NCI-H1048 (cell line): Measurements from ENCODE around the gene LRFN2.

Experiments used
- DNase-seq: peaks from one replicate; lab custom pipeline; 2025; lab: John Stamatoyannopoulos, UW

Gene LRFN2

GRCh38 chr6:40400738-40401137 is 186.4 kb downstream of the LRFN2 start:
- DNase-seq = no peak

DNA sequence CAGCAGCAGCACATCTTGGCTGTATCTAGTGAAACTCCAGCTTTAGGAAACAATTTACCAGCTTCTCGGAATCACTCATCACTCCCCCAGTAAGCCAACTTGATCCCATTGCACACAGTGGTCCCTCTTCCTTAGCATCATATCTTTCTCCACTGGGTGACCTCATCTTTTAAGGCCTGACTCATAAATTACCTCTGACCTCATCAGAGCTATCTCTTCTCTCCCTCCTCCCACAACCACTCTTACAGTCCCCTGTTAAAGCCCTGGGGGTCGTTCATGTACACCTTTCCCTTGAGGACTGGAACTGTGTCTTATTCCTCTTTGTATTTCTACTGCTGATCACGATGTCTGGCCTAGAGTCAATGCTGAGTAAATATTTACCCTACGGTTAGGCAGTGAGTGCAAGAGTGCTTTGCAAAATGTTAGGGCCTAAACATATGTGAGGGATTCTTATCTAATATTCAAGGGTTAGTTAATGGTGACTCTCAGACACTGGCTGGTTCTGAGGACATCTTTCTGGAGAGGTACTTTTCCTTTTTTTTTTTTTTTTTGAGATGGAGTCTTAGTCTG is 187.2 kb downstream of the LRFN2 start:
- DNase-seq = no peak

DNA sequence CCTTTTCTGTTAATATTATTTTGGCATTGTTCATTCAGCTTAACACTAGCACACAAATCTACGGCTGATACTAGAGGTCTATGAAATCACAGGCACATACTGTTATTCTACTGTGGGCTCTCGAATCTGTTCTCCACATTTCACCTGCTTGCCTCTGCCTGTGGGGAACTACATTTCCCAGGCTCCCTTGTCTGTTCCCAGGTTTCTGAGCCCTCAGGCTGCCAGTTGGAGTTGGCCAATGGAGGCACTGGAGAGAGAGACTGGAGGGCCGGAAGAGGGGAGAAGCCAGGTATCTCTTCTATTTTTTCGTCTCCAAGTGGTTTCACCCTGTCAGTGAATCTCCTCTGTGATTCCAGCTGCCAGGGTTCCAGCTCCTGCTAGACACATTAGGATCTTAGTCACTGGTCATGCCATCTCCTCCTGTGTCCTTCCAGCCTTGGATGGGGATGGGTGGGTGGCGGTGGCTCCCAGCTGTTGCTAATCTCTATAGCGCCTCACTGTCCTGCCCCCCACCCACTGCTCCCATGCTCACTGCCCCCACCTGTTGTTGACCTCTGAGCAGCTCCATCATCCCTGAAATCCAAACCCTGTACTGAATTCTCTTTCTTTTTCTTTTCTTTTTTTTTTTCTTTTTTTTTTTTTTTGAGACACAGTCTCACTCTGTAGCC is 188.2 kb downstream of the LRFN2 start:
- DNase-seq = no peak

DNA sequence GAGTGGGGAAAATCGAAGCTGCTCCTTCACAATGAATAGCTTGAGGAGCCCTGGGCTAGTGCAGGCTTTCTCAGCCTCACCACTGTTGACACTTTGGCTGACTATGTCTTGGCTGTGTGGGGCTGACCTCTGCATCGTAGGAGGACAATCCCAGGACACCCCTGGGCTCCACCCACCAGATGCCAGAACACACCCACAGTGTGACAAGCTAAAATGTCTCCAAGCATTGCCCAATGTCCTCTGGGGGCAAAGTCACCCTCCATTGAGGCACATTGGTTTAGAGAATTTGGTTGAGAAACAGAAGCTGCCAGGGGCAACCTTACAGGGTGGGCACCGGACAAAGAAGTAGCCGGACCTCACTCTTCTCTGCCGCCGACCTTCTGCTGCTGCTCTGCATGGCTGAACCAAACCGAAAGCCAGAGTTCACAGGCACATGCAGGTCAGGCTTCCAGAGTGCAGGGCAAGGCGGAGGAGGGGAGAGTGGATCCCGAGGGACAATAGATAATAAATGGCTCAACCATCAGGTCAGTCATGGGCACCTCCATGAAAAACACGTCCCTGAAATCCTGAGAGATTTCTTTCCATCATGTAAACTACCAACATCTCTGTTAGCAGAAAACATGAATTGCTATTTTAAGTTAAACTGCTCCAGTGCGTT is 189.0 kb downstream of the LRFN2 start:
- DNase-seq = no peak

GRCh38 chr6:40397287-40398033 is 189.7 kb downstream of the LRFN2 start:
- DNase-seq = no peak

- no peak for DNase-seq
Measured at GRCh38 chr6:40395698-40396076, 191.5 kb downstream of the LRFN2 start.

GRCh38 chr6:40395066-40395697 is 192.0 kb downstream of the LRFN2 start:
- DNase-seq = no peak

GRCh38 chr6:40394381-40394780 is 192.8 kb downstream of the LRFN2 start:
- no peak for DNase-seq

DNA sequence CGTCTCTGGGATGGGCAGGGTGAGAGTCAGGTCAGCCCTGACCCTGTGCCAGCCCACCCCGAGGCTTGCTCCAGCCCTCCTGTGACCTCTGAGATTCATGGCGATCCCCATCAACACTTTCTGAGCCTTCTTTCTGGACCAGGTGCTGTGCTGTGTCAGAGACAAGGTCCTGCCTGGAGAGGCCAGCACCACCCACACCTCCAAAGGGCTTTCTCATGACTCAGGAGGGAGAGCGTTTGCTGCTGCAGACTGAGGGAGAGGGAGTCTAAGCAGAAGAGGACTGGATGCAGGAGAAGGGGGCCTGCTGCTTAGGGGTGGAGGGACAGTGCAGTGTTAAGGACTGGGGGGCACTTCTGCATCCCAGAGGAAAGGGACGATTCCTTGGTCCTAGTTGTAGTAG is 193.5 kb downstream of the LRFN2 start:
- no peak for DNase-seq

GRCh38 chr6:40392589-40392988 is 194.6 kb downstream of the LRFN2 start:
- no peak for DNase-seq

- DNase-seq = no peak
Measured at GRCh38 chr6:40391851-40392517, 195.2 kb downstream of the LRFN2 start.

- no peak for DNase-seq
Measured at GRCh38 chr6:40391086-40391485, 196.1 kb downstream of the LRFN2 start.

DNA sequence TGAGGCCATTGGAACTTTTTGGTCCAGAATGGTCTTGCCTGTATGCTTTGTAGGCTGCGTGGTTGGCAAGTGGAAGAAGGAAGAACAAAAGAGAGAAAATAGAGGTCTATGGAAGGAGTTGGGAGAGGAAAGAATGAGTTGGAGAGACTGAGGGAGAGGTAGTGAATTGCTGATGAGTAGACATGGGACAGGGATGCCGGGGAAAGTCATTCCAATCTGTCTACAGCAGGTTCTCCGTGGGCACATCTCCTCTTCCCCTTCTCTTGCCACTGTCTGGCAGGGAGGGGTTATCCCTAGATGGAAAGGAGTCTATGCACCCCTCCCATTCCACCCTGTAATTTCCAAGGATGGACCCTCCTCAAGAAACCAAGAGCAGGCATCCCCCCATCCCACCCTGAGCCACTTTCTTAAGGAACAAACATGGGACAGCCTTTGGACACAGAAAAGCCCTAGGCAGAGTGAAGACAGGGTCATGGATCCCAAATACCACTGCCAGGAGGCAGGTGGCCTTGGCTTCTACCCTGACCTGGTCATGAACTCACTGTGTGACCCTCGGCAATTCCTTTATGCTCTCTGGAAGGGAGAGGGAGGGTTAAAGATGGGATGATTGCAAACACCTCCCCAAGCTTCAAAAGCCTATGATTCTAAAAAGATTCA is 196.9 kb downstream of the LRFN2 start:
- no peak for DNase-seq

GRCh38 chr6:40389254-40389653 is 197.9 kb downstream of the LRFN2 start:
- DNase-seq = no peak

- no peak for DNase-seq
Measured at GRCh38 chr6:40387871-40388264, 199.3 kb downstream of the LRFN2 start.

DNA sequence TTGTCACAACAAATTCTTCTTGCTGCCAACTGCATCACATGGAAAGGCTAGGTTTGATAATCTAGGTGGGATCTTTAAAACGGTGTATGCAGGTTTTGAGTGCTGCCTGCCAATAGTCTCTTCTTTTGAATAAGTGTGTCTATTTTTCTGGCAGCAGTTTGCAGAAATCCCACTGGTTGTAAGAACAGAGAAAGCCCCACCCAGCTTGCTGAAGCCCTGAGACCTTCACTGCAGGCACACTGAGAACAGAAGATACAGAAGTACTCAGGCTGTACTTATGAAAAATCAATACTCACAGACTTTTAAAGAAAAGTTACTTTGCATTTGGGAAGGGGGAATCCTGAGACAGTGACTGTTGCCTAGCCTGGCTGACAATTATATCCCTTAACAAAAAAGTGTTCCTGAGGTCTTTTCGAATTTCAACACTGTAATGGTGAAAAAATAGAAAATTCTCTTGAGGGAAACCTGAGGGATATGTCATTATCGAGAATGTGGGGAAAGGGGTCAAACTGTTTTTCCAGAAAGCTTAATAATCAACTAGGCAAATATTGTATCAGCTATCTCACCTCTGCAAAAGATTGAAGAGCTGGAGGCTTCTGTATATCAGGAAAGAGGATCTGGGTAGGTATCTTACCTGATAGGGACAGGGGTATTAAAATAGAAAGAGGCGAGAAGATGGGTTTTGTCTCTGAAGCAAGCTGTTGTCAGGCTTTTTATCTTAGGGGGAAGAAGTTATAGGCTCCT is 199.9 kb downstream of the LRFN2 start:
- no peak for DNase-seq

GRCh38 chr6:40386200-40386599 is 201.0 kb downstream of the LRFN2 start:
- DNase-seq = no peak

- DNase-seq = no peak
Measured at GRCh38 chr6:40383348-40384115, 203.6 kb downstream of the LRFN2 start.

- DNase-seq = no peak
Measured at GRCh38 chr6:40380271-40380670, 206.9 kb downstream of the LRFN2 start.

DNA sequence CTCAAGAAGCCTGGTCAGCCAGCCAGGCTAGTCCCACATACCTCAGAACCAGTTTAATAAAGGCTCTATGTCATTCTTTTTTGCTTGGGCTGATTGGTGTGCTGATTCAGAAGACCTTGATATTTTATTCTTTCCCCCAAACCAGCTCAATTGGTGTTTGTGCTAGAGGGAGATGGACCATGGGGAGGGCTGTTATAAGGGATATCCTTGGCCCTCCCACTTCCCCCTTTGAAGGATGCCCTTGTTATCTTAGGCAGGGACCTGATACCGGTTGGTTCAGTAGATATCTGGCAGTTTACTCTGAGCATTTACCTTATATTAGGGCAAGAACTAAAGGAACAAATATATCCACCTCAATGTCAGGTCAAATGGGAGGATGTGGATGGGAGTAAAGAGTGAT is 207.4 kb downstream of the LRFN2 start:
- no peak for DNase-seq
